SJSA1 (cell line): ENCODE measurements around the gene AGO4. TPM values are rescaled to one million over a fixed set of nuclear protein-coding genes. Genes with fewer than 3 reads are reported as not detected.
A peak's percentile ranks its signal among the peaks of the same experiment; 100 is the strongest.
"Not testable (repeated sequence)": the region's sequence is repeated elsewhere in the genome, so short reads cannot be mapped to it uniquely, and the experiment has no call there.

Experiments used
- DNase-seq, 2 experiments: peaks; one replicate each; pipeline ENCODE4 v3.0.0-alpha.2; 2015 to 2020; ENCODE audit warnings: low spot score in 2 of 2, low read depth in 1 of 2
- H3K27ac ChIP-seq: fragments of 250-450 bp; sonication (Bioruptor Pico); 2 replicates; pipeline ENCODE4 v1.5.1; 2020; ENCODE audit warnings: mild to moderate bottlenecking, moderate library complexity
- H3K27me3 ChIP-seq: fragments of 250-450 bp; sonication (Bioruptor Pico); replicated peaks from 2 replicates; pipeline ENCODE4 v1.5.1; 2020; ENCODE audit warnings: mild to moderate bottlenecking, moderate library complexity
- H3K36me3 ChIP-seq: fragments of 250-450 bp; sonication (Bioruptor Pico); 2 replicates; pipeline ENCODE4 v1.5.1; 2020; ENCODE audit warnings: mild to moderate bottlenecking
- H3K4me1 ChIP-seq: fragments of 250-450 bp; sonication (Bioruptor Pico); replicated peaks from 2 replicates; pipeline ENCODE4 v1.6.1; 2021; ENCODE audit warnings: mild to moderate bottlenecking
- H3K4me3 ChIP-seq: fragments of 250-450 bp; sonication (Bioruptor Pico); 2 replicates; pipeline ENCODE4 v1.5.1; 2020; ENCODE audit warnings: mild to moderate bottlenecking
- H3K9me3 ChIP-seq: fragments of 250-450 bp; sonication (Bioruptor Pico); replicated peaks from 2 replicates; pipeline ENCODE4 v1.5.1; 2020; ENCODE audit warnings: mild to moderate bottlenecking
- total RNA-seq: library from RNA; depleted of rRNA; stranded (reverse); fragments of >200 nt; shearing (Covaris generic); gene quantifications from 2 replicates; pipeline ENCODE4 v1.2.3, GENCODE V29; 2014; rRNA removed

Gene AGO4
- 5.4 and 7.2 TPM in 2 replicates for total RNA-seq

DNA sequence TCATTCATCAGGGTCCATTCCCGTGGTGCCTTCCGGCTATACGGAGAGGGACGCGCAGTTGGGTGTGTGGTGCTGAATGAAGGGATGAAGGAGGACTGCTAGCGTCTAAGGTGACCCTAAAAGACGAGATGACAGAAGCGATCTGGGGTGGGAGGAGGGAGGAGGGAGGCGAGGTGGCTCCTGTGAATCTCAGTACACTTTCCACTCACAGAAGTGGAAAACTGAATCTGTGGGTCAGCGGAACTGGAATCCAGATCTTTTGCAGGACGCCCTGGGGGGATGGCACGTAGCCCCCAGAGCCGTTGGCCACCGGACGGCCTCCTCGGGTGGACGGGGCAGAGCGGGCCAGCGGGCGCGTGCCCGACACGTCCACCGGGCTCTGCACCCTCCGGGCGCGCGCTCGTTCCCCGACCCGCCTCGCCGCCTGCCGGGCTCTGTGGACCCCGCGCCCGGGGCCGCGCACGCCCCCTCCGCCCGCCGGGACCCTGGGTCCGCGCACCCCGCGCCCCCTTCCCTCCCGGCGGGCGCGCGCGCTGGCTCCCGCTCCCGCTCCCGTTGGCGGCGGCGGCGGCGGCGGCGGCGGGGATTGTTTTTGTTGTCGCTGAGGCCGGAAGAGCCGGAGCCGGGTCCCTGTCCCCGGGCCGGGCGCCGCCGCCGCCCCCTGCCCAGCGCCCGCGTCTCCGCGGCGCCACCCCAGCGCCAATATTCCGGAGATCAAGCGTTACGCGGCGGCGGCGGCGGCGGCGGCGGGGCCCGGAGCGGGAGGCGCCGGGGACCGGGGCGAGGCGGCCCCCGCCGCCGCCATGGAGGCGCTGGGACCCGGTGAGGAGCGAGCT is at the start of gene AGO4:
Gene AGO4 (plus strand): TSS at position 403 of the 836 bp plus-strand sequence. CDS start 401 bp downstream, at position 804.
- Histone ChIP-seq H3K27me3 (no peaks in the 10 kb centered on the region), H3K4me3 (peak within 1 kb of the TSS; percentile 91), H3K9me3 (no peaks in the 10 kb centered on the region), H3K4me1 (peaks cover 18% of the 10 kb centered on the region), H3K36me3 (peaks cover 10% of the 10 kb centered on the region), H3K27ac (peak within 1 kb of the TSS; percentile 67)
- DNase-seq = peak; percentile 49 to 57

GRCh38 chr1:35762141-35762540 is 45.7 kb upstream of the AGO4 start:
- DNase-seq = no peak
- H3K4me1 ChIP-seq = no peaks in the 10 kb centered on the region
- H3K27ac ChIP-seq = no peak overlapping the region
- H3K36me3 ChIP-seq = peaks cover 56% of the 10 kb centered on the region
- no peaks in the 10 kb centered on the region for H3K27me3 ChIP-seq
- no peaks in the 10 kb centered on the region for H3K9me3 ChIP-seq
- H3K4me3 ChIP-seq = no peak overlapping the region

- no peaks in the 10 kb centered on the region for H3K9me3 ChIP-seq
- no peaks in the 10 kb centered on the region for H3K27me3 ChIP-seq
- peaks cover 59% of the 10 kb centered on the region for H3K36me3 ChIP-seq
- peaks cover under 1% of the 10 kb centered on the region; the same call in 1 of the 2 replicates for H3K4me1 ChIP-seq
- H3K4me3 ChIP-seq = no peak overlapping the region
- no peak overlapping the region for H3K27ac ChIP-seq
- no peak for DNase-seq
Measured at GRCh38 chr1:35763201-35763600, 44.6 kb upstream of the AGO4 start.

GRCh38 chr1:35764283-35764682 is 43.5 kb upstream of the AGO4 start:
- Histone ChIP-seq H3K9me3 (no peaks in the 10 kb centered on the region), H3K36me3 (peaks cover 59% of the 10 kb centered on the region), H3K4me1 (peaks cover 4% of the 10 kb centered on the region; the same call in 1 of the 2 replicates), H3K27ac (no peak overlapping the region), H3K27me3 (no peaks in the 10 kb centered on the region), H3K4me3 (no peak overlapping the region)
- DNase-seq = no peak

DNA sequence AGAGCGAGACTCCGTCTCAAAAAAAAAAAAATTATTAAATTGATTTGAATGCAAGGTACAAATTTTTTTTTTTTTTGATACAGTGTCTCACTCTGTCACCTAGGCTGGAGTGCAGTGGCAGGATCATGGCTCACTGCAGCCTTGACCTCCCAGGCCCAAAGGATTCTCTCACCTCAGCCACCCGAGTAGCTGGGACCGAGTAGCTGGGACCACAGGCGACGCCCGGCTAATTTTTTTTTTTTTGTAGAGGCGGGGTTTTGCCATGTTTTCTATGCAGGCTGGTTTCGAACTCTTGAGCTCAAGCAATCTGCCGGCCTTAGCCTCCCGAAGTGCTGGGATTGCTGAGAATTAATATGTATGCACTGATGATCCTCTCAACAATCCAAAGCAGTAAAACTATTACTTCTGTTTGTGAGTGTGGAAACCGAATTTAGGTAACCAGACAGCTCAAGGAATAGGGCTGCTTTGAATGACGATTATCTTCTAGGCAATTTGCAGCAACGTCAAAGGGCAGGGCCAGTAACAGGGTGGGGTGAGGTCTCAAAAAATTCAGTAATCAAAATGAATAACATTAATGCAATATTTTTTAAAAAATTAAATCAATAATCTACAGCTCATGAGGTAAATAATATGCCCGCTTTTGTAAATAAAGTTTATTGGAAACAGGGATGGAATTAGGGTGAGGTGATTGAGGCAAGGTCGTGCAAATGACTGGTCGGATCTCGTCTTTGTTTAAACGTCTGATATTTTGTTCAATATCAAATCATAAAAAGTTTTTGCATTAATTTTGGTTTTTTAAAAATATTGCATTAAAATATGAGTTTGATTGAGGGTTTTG is 39.2 kb upstream of the AGO4 start:
- Histone ChIP-seq H3K27ac (peak overlapping the region; percentile 85), H3K36me3 (peaks cover 26% of the 10 kb centered on the region), H3K27me3 (no peaks in the 10 kb centered on the region), H3K4me1 (peaks cover 4% of the 10 kb centered on the region; the same call in 1 of the 2 replicates), H3K4me3 (peak overlapping the region; percentile 80), H3K9me3 (no peaks in the 10 kb centered on the region)
- no peak for DNase-seq

DNA sequence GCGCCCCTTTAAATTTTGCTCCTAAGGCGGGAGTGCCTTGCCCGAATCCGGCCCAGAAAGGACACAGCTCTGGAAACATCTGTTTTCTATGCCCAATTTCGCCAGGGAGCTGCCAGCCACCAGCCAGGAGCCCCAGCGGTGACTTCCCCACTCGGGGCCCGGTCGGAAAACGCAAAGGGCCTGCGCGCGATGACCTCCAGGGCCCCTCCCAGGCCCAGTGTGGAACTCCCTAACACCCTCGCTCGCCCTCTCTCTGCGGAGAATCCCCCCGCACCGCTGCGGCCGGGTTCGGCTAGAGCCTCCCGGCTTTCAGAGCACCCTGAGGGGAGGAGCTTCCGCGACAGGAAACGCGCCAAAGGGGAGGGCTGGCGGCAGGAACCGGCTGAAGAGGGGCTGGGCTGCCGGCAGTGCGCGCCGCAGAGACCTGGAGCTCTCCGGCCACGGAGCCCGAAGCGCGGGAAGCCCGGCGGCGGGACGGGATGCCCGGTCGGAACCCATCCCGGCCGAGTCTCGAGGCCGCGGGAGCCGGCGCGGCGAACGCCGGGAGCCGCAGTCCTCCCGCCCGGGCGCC is 38.5 kb upstream of the AGO4 start:
- Histone ChIP-seq H3K9me3 (no peaks in the 10 kb centered on the region), H3K27ac (peak overlapping the region; percentile 85), H3K36me3 (peaks cover 26% of the 10 kb centered on the region), H3K4me3 (peak overlapping the region; percentile 80), H3K27me3 (no peaks in the 10 kb centered on the region), H3K4me1 (peaks cover 4% of the 10 kb centered on the region; the same call in 1 of the 2 replicates)
- DNase-seq = peak; percentile 93 to 94

DNA sequence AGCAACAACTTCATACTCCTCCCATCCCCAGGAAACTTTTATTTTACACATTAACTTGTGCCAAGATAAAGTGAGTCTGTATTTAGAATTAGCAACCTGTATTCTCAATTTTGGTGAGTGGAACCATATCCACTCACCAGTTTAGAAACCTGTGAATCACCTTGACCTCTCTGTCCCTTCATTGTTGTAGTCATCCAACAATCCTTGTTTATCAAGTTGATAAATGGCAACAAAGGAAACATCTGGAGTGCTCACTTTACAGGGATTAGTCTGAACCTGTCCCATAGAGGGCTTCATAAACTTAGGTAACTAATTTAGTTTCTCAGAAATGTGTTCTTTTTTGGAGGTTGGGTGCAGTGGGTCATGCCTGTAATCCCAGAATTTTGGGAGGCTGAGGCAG is 34.1 kb upstream of the AGO4 start:
- H3K36me3 ChIP-seq = peaks cover 7% of the 10 kb centered on the region
- no peaks in the 10 kb centered on the region for H3K27me3 ChIP-seq
- no peak overlapping the region for H3K27ac ChIP-seq
- H3K9me3 ChIP-seq = no peaks in the 10 kb centered on the region
- H3K4me1 ChIP-seq = no peaks in the 10 kb centered on the region
- DNase-seq = no peak
- H3K4me3 ChIP-seq = no peak overlapping the region

- DNase-seq, H3K27ac ChIP-seq, H3K4me3 ChIP-seq, H3K4me1 ChIP-seq, H3K36me3 ChIP-seq, H3K9me3 ChIP-seq, H3K27me3 ChIP-seq: not testable (repeated sequence)
Measured at GRCh38 chr1:35776172-35776571, 31.6 kb upstream of the AGO4 start.

GRCh38 chr1:35777109-35777508 is 30.7 kb upstream of the AGO4 start:
- H3K27ac ChIP-seq = no peak overlapping the region
- no peak for DNase-seq
- no peaks in the 10 kb centered on the region for H3K4me1 ChIP-seq
- no peaks in the 10 kb centered on the region for H3K9me3 ChIP-seq
- H3K36me3 ChIP-seq = no peaks in the 10 kb centered on the region
- no peaks in the 10 kb centered on the region for H3K27me3 ChIP-seq
- H3K4me3 ChIP-seq = no peak overlapping the region

GRCh38 chr1:35783055-35783583 is 24.7 kb upstream of the AGO4 start:
- Histone ChIP-seq H3K27me3 (no peaks in the 10 kb centered on the region), H3K4me3 (no peak overlapping the region), H3K4me1 (no peaks in the 10 kb centered on the region), H3K27ac (no peak overlapping the region), H3K36me3 (no peaks in the 10 kb centered on the region), H3K9me3 (no peaks in the 10 kb centered on the region)
- DNase-seq = no peak

DNA sequence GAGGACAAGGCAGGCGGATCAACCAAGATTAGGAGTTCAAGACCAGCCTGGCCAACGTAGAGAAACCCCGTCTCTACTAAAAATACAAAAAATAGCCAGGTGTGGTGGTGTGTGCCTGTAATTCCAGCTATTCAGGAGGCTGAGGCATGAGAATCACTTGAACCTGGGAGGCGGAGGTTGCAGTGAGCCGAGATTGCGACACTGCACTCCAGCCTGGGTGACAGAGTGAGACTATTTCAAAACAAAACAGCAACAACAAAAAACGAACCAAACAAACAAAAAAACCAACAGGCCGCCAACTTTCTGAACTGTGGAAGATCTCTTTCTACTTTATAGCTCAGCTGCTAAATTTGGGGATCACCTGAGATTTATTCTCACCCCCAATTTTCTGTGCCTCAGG is 23.5 kb upstream of the AGO4 start:
- H3K9me3 ChIP-seq, H3K4me3 ChIP-seq, H3K27ac ChIP-seq, H3K36me3 ChIP-seq, H3K27me3 ChIP-seq, DNase-seq, H3K4me1 ChIP-seq: not testable (repeated sequence)

- Histone ChIP-seq H3K27ac (no peak overlapping the region), H3K36me3 (no peaks in the 10 kb centered on the region), H3K4me3 (no peak overlapping the region), H3K27me3 (no peaks in the 10 kb centered on the region), H3K9me3 (no peaks in the 10 kb centered on the region), H3K4me1 (no peaks in the 10 kb centered on the region)
- no peak for DNase-seq
Measured at GRCh38 chr1:35788139-35788538, 19.7 kb upstream of the AGO4 start.

DNA sequence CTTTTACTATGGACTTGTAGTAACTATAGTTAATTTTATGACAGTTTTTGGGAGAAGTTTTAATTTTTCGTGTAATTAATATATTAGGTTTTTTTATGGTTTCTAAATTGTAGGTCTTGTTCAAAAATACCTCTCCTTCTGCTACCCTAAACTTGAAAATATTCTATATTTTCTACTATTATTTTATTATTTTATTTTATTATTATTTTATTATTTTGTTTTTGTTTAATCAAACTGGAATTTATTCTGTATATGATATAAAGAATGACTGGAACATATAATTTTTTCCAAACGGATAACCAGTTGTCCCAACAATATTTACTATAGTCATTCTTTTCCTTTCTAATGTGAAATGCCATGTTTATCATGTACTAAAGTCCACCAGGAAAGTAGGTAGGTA is 17.1 kb upstream of the AGO4 start:
- DNase-seq = no peak
- H3K4me1 ChIP-seq = no peaks in the 10 kb centered on the region
- no peaks in the 10 kb centered on the region for H3K27me3 ChIP-seq
- no peak overlapping the region for H3K27ac ChIP-seq
- H3K4me3 ChIP-seq = no peak overlapping the region
- no peaks in the 10 kb centered on the region for H3K9me3 ChIP-seq
- H3K36me3 ChIP-seq = no peaks in the 10 kb centered on the region
